NCI-H774 (cell line): ENCODE measurements around the gene PAQR4.
"Not testable (repeated sequence)": the region's sequence is repeated elsewhere in the genome, so short reads cannot be mapped to it uniquely, and the experiment has no call there.

Experiments
- DNase-seq: peaks from one replicate; lab custom pipeline; 2025; lab: John Stamatoyannopoulos, UW

Gene PAQR4

GRCh38 chr16:2968738-2969544, at the start of gene PAQR4:
TSS of gene PAQR4 (plus strand) at chr16:2969348. CDS start at chr16:2969675, 327 bp downstream.
- DNase-seq = peak; percentile 78

- no peak for DNase-seq
Observed at GRCh38 chr16:2919511-2920255, 49.5 kb upstream of the PAQR4 start.

DNA sequence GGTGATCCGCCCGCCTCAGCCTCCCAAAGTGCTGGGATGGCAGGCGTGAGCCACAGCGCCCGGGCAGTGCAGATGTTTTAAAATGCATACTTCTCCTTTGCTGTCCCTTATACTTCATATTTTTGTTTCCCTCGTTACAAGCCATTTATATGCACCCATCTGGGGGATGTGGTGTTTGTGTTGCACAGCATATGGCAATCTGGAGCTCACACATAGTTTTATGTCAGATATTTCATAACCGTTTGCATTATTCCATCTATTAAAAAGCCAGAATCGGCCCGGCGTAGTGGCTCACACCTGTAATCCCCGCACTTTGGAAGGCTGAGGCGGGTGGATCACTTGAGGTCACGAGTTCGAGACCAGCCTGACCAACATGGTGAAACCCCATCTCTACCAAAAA, 45.7 kb upstream of the PAQR4 start:
- DNase-seq = no peak

DNA sequence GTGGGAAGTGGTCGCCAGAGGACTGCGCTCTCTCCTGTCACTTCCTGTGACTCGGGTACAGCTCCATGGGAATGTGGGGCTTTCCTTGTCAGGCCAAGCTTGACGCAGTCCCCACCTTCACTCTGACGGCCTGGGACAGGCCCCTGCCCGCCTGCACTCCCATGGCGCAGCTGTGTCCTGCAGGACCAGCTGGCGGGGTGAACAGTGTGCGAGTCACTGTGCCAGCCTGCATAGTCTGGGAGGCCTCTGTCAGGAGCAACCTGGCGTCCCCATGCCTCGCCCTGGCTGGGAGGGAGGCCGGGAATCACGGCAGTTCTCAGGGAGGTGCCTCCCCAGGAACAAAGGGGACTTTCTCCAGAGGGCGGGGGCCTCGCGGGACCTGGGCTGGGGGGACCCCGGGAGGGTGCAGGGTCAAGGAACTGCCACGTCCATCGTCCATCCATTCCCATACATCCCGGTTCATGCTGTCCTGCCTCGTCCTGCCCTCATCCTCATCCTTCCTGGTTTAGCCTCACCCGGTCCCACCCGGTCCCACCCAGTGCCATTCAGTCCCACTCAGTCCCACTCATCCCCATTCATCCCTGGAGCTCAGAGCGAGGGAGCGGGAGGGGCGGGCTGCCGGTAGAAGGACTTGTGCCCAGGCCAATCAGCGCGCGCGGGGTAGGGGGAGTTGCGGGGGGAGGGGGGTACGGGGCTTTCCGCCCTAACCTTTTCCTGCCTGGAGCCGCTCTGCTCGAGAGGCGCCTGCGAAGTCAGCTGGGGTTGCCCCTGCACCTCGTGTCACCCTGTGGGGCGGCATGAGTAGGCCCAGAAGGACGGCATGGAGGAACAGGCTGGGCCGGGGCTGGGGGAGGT, 44.0 kb upstream of the PAQR4 start:
- no peak for DNase-seq

- DNase-seq = no peak
Observed at GRCh38 chr16:2925951-2926649, 43.0 kb upstream of the PAQR4 start.

GRCh38 chr16:2926650-2926999, 42.5 kb upstream of the PAQR4 start:
- DNase-seq = no peak

GRCh38 chr16:2927010-2927646, 42.0 kb upstream of the PAQR4 start:
- DNase-seq = peak; percentile 57

GRCh38 chr16:2928151-2928550, 41.0 kb upstream of the PAQR4 start:
- not testable (repeated sequence) for DNase-seq

DNA sequence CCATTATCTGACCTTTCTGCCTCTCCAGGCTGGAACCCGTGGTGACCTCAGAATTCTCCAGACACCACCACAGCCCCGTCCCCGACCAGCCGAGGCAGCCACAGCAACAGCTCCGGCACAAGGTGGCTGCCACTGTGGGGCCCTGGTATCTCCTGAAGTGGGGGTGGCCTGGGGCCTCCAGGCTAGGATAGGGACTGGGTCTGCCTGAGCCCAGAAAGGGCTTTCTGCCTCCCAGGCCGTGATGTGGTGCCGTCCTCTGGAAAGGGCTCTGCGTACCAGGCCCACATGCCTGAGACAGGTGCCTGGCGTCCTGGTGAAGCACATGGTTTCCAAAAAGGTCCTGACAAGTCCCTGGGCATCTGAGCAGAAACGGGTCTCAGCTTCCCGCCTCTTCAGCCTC, 40.4 kb upstream of the PAQR4 start:
- no peak for DNase-seq

- DNase-seq = no peak
Observed at GRCh38 chr16:2929693-2930092, 39.5 kb upstream of the PAQR4 start.

DNA sequence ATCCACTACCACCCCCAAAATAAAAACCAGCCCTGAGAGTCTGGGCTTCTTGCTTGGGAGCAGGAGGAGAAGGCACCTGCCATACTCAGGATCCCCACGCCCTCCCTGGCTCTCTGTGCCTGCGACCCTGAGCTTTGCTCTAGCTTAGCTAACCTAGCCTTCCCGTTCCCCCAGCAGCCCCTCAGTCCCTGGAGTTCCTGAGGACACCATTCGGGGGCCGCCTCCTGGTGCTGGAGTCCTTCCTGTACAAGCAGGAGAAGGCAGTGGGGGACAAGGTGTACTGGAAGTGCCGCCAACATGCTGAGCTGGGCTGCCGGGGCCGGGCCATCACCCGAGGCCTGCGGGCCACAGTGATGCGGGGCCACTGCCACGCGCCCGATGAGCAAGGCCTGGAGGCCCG, 38.9 kb upstream of the PAQR4 start:
- no peak for DNase-seq

- not testable (repeated sequence) for DNase-seq
Observed at GRCh38 chr16:2931231-2931914, 37.8 kb upstream of the PAQR4 start.

- DNase-seq = no peak
Observed at GRCh38 chr16:2933136-2933535, 36.0 kb upstream of the PAQR4 start.

GRCh38 chr16:2933701-2934100, 35.4 kb upstream of the PAQR4 start:
- DNase-seq = no peak

DNA sequence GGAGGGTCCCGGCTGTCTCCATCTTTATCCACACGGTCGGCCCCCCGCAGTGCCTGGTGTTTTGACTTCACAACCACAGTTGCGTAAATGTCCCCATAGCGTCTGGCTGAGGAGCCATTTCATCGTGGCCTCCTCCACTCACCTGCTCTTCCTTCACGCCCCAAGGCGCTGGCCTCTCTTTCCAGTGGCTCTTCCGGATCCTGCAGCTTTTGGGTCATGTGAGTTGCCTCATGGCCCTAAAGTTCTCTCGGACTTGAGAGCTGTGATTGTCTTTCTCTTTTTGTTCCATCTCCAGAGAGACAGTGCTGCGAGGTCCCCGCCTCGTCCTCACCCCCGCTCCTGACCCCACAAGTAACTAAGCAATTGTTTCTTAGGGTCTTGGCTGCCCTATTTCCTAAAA, 34.7 kb upstream of the PAQR4 start:
- no peak for DNase-seq

DNA sequence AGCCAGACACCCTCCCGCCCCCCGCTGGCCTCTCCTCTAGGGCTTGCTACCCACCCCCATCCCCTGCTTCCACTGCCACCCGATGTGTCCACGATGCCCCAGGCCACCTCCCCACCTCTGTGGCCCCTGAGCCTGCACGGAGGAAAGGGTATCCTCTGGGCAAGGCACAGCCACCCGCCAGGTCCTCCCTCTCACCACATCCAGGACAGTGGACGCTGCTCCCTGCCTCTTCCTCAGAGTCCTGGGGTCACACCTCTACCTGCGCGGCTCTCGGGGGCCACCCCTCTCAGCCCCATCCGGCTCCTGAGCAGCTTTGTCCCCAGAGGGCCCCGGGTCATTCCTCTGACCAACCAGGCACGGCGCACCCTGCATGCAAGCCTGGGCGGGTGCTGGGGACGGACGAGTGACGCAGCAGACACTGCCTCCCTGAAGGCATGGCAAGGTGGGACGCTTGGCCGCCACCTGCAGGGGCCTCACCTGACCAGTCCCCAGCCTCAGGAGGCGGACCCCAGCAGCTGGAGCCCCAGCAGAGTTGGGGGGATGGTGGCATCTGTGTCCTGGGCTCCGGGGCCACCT, 32.6 kb upstream of the PAQR4 start:
- DNase-seq = no peak

GRCh38 chr16:2937170-2937569, 32.0 kb upstream of the PAQR4 start:
- no peak for DNase-seq

- no peak for DNase-seq
Observed at GRCh38 chr16:2938206-2938605, 30.9 kb upstream of the PAQR4 start.

DNA sequence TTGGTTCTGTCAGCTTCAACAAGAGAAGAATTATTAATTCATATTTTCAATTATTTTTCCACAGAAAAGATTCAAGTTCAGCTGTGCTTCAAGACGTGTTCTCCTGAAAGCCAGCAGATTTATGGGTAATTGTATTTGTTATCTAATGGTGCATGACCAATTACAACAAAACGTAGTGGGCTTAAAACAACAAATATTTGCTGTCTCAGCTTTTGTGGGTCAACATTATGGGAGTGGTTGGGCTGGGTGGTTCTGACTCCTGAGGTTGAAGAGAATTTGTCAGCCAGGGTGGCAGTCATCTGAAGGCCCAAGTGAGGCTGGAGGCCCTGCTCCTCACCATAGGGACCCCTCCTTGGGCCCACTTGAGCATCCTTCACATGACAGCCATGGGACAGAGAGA, 29.2 kb upstream of the PAQR4 start:
- DNase-seq = no peak

DNA sequence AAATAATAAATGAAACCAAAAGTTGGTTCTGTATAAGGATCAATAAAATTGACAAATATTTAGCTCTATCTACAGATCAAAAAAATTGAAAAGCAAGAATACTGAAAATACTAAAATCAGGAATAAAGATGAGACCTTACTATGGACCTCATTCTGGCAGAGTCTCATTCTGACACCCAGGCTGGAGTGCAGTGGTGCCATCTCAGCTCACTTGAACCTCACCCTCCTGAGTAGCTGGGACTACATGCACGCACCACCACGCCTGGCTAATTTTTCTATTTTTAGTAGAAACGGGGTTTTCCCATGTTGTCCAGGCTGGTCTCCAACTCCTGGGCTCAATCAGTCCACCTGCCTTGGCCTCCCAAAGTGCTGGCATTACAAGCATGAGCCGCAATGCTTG, 27.1 kb upstream of the PAQR4 start:
- DNase-seq = no peak
